Ovary (tissue), 3 donors: Measurements from ENCODE around the gene ECM1.

Experiments used
- CTCF ChIP-seq, 3 donors: fragments of 450-650 bp in 2 of 3; fragments of 200-600 bp in 1 of 3; IDR thresholded peaks; one replicate each; pipeline versions ENCODE4 v1.5.1 to v1.8.0; 2016 to 2022; ENCODE audit warnings: antibody characterized with exemption in 3 of 3, mild to moderate bottlenecking in 1 of 3
- EP300 ChIP-seq: sonication (generic); formaldehyde crosslinking; IDR thresholded peaks from one replicate; pipeline ENCODE4 v1.6.1; 2017; ENCODE audit warnings: antibody characterized with exemption
- POLR2A ChIP-seq: fragments of 450-650 bp; IDR thresholded peaks from one replicate; pipeline ENCODE4 v1.6.1; 2017; ENCODE audit warnings: antibody characterized with exemption, mild to moderate bottlenecking, moderate library complexity
- donor health status: DM: no; HTN: no; CAD: no.

DNA sequence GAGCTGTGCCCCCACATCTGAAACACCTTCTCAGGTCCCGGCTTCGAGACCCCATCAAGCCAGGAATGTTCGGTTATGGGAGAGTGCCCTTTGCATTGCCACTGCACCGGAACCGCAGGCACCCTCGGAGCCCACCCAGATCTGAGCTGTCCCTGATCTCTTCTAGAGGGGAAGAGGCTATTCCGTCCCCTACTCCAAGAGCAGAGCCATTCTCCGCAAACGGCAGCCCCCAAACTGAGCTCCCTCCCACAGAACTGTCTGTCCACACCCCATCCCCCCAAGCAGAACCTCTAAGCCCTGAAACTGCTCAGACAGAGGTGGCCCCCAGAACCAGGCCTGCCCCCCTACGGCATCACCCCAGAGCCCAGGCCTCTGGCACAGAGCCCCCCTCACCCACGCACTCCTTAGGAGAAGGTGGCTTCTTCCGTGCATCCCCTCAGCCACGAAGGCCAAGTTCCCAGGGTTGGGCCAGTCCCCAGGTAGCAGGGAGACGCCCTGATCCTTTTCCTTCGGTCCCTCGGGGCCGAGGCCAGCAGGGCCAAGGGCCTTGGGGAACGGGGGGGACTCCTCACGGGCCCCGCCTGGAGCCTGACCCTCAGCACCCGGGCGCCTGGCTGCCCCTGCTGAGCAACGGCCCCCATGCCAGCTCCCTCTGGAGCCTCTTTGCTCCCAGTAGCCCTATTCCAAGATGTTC, 45.6 kb downstream of the ECM1 start:
- TF ChIP-seq CTCF (IDR thresholded peaks at IDR 0.05) (no peak), POLR2A (no peak), EP300 (no peak)
